Testis (tissue), 3 donors: Measurements from ENCODE around the gene CNST. TPM values are rescaled to one million over a fixed set of nuclear protein-coding genes. Genes with fewer than 3 reads are reported as not detected.

Experiments
- DNase-seq: peaks from one replicate; pipeline ENCODE4 v3.0.0-alpha.2; 2019
- H3K27ac ChIP-seq, 2 donors: fragments of 200-600 bp; sonication (generic); one replicate each; pipeline ENCODE4 v1.5.1; 2019
- H3K27me3 ChIP-seq: fragments of 200-600 bp; sonication (generic); one replicate; pipeline ENCODE4 v1.5.1; 2019
- H3K36me3 ChIP-seq: fragments of 200-600 bp; sonication (generic); one replicate; pipeline ENCODE4 v1.5.1; 2017; ENCODE audit warnings: low read depth; ENCODE audit errors: missing control alignments
- H3K4me1 ChIP-seq: fragments of 200-600 bp; sonication (generic); one replicate; pipeline ENCODE4 v1.5.1; 2019
- H3K4me3 ChIP-seq, 2 donors: fragments of 200-600 bp; sonication (generic); one replicate each; pipeline ENCODE4 v1.5.1; 2017 to 2019
- H3K9me3 ChIP-seq: fragments of 200-600 bp; sonication (generic); one replicate; pipeline ENCODE4 v1.5.1; 2017
- POLR2A ChIP-seq: fragments of 450-650 bp; IDR thresholded peaks from one replicate; pipeline ENCODE4 v1.6.1; 2017; ENCODE audit warnings: antibody characterized with exemption, mild to moderate bottlenecking, moderate library complexity
- WGBS, 2 donors: methylation state at CpG; one replicate each; pipeline ENCODE4 v1.1.5; 2018; 5-methylcytosine and 5-hydroxymethylcytosine counted together
- intact Hi-C: fragments of 100-400 bp; cut with DNase I; formaldehyde crosslinking; loops from one replicate; pipeline ENCODE4 v1.15.1; 2023; ENCODE audit warnings: low total_unique reads
- polyA plus RNA-seq: library from polyadenylated mRNA; stranded (reverse); fragments of 350-450 nt; fragmentation: Illumina TruSeq; extraction: RNeasy Lipid Tissue Mini Kit (QIAGEN cat#74804); gene quantifications from one replicate; pipeline ENCODE4 v1.2.3, GENCODE V29; 2014; ENCODE audit warnings: low read depth, low replicate concordance; ENCODE audit not compliant: insufficient read depth
- total RNA-seq, 2 donors: library from RNA; depleted of rRNA; stranded (reverse); fragments of >200 nt; gene quantifications; one replicate each; pipeline ENCODE4 v1.2.3, GENCODE V29; 2016
- TF ChIP-seq, protein P1 (sequence below), 3 experiments: fragments of 450-650 bp in 2 of 3; fragments of 200-600 bp in 1 of 3; sonication (generic) in 1 of 3; IDR thresholded peaks; one replicate each; pipeline ENCODE4 v1.5.1; 2016 to 2019; ENCODE audit warnings: antibody characterized with exemption in 3 of 3, mild to moderate bottlenecking in 2 of 3, moderate library complexity in 1 of 3

Gene CNST
- total and polyA plus RNA-seq, 3 donors from 2014 or later: 26.6 to 61.6 (median 56.7) TPM

DNA sequence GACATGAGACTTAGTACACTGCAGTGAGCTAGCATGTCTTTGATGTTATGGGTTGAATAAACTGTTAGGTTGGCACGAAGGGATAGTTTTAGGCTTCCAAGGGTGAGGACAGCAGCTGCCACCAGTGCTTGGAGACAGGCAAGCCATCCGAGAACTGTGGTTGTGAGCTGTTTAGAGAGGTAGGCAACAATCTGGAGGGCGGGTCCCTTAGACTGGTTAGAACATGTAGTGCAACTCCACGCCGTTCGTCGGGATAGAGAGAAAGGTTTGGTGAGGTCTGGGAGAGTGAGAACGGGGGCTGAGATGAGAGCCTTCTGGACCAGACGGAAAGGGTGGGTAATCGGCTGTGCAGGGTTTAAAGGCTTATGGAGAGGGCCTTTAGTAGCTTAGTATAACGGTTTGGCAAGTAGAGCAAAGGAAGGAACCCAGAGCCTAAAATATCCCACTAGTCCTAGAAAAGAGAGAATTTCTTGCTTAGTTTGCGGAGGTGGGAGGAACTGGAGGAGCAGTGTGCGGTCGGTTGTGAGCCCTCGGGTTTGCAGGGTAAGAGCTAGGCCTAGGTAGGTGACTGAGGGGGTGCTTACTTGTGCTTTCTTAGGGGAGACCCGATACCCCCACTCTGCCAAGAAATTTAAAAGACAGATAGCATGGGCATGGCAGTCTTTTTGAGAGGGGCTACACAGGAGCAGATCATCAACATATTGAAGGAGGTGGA lies 72.8 kb downstream of the CNST start:
- intact Hi-C loops: no loop called here
- TF ChIP-seq, protein P1, sequence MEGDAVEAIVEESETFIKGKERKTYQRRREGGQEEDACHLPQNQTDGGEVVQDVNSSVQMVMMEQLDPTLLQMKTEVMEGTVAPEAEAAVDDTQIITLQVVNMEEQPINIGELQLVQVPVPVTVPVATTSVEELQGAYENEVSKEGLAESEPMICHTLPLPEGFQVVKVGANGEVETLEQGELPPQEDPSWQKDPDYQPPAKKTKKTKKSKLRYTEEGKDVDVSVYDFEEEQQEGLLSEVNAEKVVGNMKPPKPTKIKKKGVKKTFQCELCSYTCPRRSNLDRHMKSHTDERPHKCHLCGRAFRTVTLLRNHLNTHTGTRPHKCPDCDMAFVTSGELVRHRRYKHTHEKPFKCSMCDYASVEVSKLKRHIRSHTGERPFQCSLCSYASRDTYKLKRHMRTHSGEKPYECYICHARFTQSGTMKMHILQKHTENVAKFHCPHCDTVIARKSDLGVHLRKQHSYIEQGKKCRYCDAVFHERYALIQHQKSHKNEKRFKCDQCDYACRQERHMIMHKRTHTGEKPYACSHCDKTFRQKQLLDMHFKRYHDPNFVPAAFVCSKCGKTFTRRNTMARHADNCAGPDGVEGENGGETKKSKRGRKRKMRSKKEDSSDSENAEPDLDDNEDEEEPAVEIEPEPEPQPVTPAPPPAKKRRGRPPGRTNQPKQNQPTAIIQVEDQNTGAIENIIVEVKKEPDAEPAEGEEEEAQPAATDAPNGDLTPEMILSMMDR (IDR thresholded peaks at IDR 0.05): no peak
- no peak for TF ChIP-seq POLR2A
- H3K4me3 ChIP-seq: no peak overlapping the region
- 92 to 93% methylated on average over 16 of the region's 16 CpGs for WGBS, 2 donors
- H3K9me3 ChIP-seq: no peaks in the 10 kb centered on the region
- no peak for DNase-seq
- no peak overlapping the region for H3K27ac ChIP-seq
- no peaks in the 10 kb centered on the region for H3K27me3 ChIP-seq
- peaks cover 2% of the 10 kb centered on the region for H3K4me1 ChIP-seq
- no peaks in the 10 kb centered on the region for H3K36me3 ChIP-seq

DNA sequence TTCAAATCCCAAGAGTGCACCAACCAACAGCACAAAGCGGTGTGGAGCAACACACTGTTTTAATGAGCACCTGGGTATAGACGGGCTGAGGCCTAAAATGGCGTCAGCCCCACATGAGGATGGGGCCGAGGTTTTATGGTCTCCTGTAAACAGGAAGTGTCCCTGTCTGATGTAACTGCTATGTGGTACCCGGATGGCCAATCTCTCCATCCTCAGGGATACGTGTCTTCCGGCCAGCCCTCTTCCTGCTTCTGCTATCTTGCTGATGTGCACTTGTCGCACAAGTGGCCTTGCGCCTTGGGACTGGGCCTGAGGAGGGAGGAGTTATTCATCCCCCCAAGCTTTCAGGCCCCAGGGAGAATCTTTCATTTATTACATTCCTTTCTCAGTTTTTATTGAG lies 73.5 kb downstream of the CNST start:
- DNase-seq: no peak
- Histone ChIP-seq H3K36me3 (no peaks in the 10 kb centered on the region), H3K4me1 (peaks cover 2% of the 10 kb centered on the region), H3K4me3 (no peak overlapping the region), H3K27me3 (no peaks in the 10 kb centered on the region), H3K27ac (no peak overlapping the region), H3K9me3 (no peaks in the 10 kb centered on the region)
- intact Hi-C loops: no loop called here
- TF ChIP-seq, protein P1 (IDR thresholded peaks at IDR 0.05): no peak
- no peak for TF ChIP-seq POLR2A
- WGBS, 2 donors: 78 to 86% methylated on average over 9 of the region's 9 CpGs

DNA sequence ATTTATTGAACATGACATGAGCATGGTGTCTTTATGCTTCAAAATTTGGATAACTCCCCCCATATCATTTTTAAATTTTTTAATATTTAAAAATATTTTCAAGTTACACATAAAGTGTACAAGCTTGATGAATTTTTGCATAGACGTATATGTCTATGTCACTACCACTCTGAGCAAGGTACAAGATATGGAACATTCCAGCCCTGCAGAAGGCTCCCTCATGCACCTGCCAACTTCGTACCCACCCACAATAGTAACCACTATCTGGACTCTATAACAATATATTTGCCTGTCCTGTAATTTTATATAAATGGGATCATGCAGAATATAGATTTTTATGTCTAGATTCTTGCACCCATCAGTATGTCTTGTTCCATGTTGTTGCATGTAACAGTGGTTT lies 74.5 kb downstream of the CNST start:
- Histone ChIP-seq H3K4me1 (peaks cover 2% of the 10 kb centered on the region), H3K9me3 (no peaks in the 10 kb centered on the region), H3K4me3 (no peak overlapping the region), H3K27me3 (no peaks in the 10 kb centered on the region), H3K36me3 (no peaks in the 10 kb centered on the region), H3K27ac (no peak overlapping the region)
- no peak for TF ChIP-seq POLR2A
- TF ChIP-seq, protein P1 (IDR thresholded peaks at IDR 0.05): no peak
- intact Hi-C loops: no loop called here
- 75 to 85% methylated on average over 2 of the region's 2 CpGs for WGBS, 2 donors
- no peak for DNase-seq

DNA sequence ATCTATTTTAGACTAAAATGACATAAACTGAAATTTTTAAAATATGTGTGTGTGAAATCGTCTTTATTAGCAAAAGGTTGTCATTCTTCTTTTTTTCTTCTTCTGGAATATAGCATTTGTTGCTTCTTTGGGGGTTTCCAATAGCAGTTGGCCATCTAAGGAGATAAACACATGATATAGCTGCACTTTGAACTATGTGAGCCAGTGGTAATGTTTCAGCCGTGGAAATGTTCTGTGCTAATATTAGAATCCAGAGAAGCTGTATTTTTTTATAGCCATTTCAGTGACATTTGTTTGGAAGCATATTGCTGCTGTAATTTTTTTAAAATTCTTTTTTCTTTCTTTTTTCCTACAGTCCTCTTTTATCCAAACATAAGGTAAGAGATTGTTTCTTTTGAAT lies 75.1 kb downstream of the CNST start:
- H3K36me3 ChIP-seq: no peaks in the 10 kb centered on the region
- intact Hi-C loops: no loop called here
- no peaks in the 10 kb centered on the region for H3K27me3 ChIP-seq
- H3K4me3 ChIP-seq: no peak overlapping the region
- 35 to 59% methylated on average over 2 of the region's 2 CpGs for WGBS, 2 donors
- H3K27ac ChIP-seq: no peak overlapping the region
- H3K9me3 ChIP-seq: no peaks in the 10 kb centered on the region
- no peak for TF ChIP-seq POLR2A
- TF ChIP-seq, protein P1 (IDR thresholded peaks at IDR 0.05): no peak
- peaks cover 2% of the 10 kb centered on the region for H3K4me1 ChIP-seq
- DNase-seq: no peak

DNA sequence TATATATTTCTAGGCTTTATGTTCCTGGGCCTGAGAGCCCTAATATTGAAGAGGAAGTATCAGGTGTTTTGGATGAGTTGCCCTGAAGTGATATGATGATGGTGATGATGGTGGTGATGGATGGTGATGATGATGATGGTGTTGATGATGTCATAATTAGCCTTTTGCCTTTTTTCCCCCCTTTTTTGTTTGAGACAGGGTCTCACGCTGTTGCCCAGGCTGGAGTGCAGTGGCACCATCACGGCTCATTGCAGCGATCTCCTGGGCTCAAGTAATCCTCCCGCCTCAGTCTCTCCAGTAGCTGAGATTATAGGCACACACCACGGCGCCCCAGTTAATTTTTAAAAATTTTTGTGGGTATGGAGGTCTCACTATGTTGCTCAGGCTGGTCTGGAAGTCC lies 76.5 kb downstream of the CNST start:
- DNase-seq: no peak
- H3K9me3 ChIP-seq: no peaks in the 10 kb centered on the region
- WGBS, 2 donors: 97 to 98% methylated on average over 6 of the region's 6 CpGs
- no peak overlapping the region for H3K27ac ChIP-seq
- no peaks in the 10 kb centered on the region for H3K27me3 ChIP-seq
- no peaks in the 10 kb centered on the region for H3K36me3 ChIP-seq
- no peak overlapping the region for H3K4me3 ChIP-seq
- intact Hi-C loops: no loop called here
- TF ChIP-seq, protein P1 (IDR thresholded peaks at IDR 0.05): no peak
- no peak for TF ChIP-seq POLR2A
- peaks cover 2% of the 10 kb centered on the region for H3K4me1 ChIP-seq
